ENCODE measurements around the gene MRPL17. TPM values are rescaled to one million over a fixed set of nuclear protein-coding genes. Genes with fewer than 3 reads are reported as not detected.

MRPL17 gene
- total and polyA plus RNA-seq, 10 of the 15 experiments (the other 5 are each of a cell fraction or from before 2014, with no cell fraction given), result 60.3 to 171 (median 94.8) TPM

- Histone ChIP-seq H3K4me3 (no peak overlapping the region), H3K4me1 (ENCODE audit: control insufficient read depth, insufficient read depth, low read length) (no peaks in the 10 kb centered on the region), H3K27me3 (replicated peaks in 1 of 2; ENCODE audit: control insufficient read depth in 2 of 2, insufficient read depth in 2 of 2, low read length in 1 of 2) (no peaks in the 10 kb centered on the region), H4K20me1 (ENCODE audit: control insufficient read depth, insufficient read depth) (no peaks in the 10 kb centered on the region), H2AFZ (ENCODE audit: control insufficient read depth, low read depth, low read length) (no peak overlapping the region), H3K4me2 (ENCODE audit: control insufficient read depth, insufficient read depth) (no peak overlapping the region), H3K27ac (ENCODE audit: control insufficient read depth, insufficient read depth) (no peak overlapping the region), H3K9ac (ENCODE audit: control insufficient read depth, insufficient read depth, low read length) (no peak overlapping the region), H3K79me2 (ENCODE audit: control insufficient read depth, insufficient read depth, low read length) (no peaks in the 10 kb centered on the region), H3K9me3 (replicated peaks; ENCODE audit: control insufficient read depth, insufficient read depth, low read length) (no peaks in the 10 kb centered on the region), H3K36me3 (ENCODE audit: control insufficient read depth in 2 of 2, insufficient read depth in 2 of 2, low read length in 1 of 2) (no peaks in the 10 kb centered on the region)
- WGBS (ENCODE audit: insufficient coverage, insufficient replicate concordance, low lambda C conversion rate, missing lambda C conversion rate), result 76% methylated on average over 35 of the region's 36 CpGs
- SMC1A ChIA-PET (ENCODE audit: uncharacterized antibody, unreplicated experiment), result interaction anchor here (0.7 to 1.4 kb wide), 2 partner anchors 9 to 132 kb away, joined by 3 read pairs; no protein-coding TSS in a partner anchor
- ATAC-seq, result no peak
- in situ Hi-C loops (cut with MboI), result no loop called here
- TF ChIP-seq ATF3 (IDR thresholded peaks at IDR 0.05; ENCODE audit: borderline replicate concordance, extremely low read depth, low read depth, low read length) (no peak), CREB1 (IDR thresholded peaks at IDR 0.05; ENCODE audit: low read depth) (no peak), CHD2 (IDR thresholded peaks at IDR 0.05; ENCODE audit: borderline replicate concordance, low read depth, low read length) (no peak), WRNIP1 (IDR thresholded peaks at IDR 0.05; ENCODE audit: borderline replicate concordance, low read depth, low read length) (no peak), RB1 (IDR thresholded peaks at IDR 0.05; ENCODE audit: borderline replicate concordance) (no peak), SPI1 (IDR thresholded peaks at IDR 0.05; ENCODE audit: borderline replicate concordance, insufficient read depth, low read depth, low read length) (no peak), RBBP5 (conservative IDR thresholded peaks at IDR 0.05) (no peak), TCF12 (IDR thresholded peaks at IDR 0.05; ENCODE audit: low read depth, low read length) (no peak), GABPA (IDR thresholded peaks at IDR 0.05; ENCODE audit: low read depth) (no peak), FOXK2 (IDR thresholded peaks at IDR 0.05) (no peak), ZNF24 (IDR thresholded peaks at IDR 0.05) (no peak)
- TF ChIP-seq, protein P1, sequence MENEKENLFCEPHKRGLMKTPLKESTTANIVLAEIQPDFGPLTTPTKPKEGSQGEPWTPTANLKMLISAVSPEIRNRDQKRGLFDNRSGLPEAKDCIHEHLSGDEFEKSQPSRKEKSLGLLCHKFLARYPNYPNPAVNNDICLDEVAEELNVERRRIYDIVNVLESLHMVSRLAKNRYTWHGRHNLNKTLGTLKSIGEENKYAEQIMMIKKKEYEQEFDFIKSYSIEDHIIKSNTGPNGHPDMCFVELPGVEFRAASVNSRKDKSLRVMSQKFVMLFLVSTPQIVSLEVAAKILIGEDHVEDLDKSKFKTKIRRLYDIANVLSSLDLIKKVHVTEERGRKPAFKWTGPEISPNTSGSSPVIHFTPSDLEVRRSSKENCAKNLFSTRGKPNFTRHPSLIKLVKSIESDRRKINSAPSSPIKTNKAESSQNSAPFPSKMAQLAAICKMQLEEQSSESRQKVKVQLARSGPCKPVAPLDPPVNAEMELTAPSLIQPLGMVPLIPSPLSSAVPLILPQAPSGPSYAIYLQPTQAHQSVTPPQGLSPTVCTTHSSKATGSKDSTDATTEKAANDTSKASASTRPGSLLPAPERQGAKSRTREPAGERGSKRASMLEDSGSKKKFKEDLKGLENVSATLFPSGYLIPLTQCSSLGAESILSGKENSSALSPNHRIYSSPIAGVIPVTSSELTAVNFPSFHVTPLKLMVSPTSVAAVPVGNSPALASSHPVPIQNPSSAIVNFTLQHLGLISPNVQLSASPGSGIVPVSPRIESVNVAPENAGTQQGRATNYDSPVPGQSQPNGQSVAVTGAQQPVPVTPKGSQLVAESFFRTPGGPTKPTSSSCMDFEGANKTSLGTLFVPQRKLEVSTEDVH (IDR thresholded peaks at IDR 0.05; ENCODE audit: low read depth, partially characterized antibody), result no peak
- no peak for FAIRE-seq
- POLR2A ChIA-PET, result no interaction called here
- RAD21 ChIA-PET (ENCODE audit: unreplicated experiment), result no interaction called here
- DNase-seq (ENCODE audit: low read depth, low spot score), result no peak
- CTCF ChIA-PET, result interaction anchor here (0.7 kb wide), 1 partner anchor 108 kb away, joined by 4 read pairs; no protein-coding TSS in a partner anchor
- BruUV-seq (replicated peaks), result no TSS peak
- intact Hi-C loops (cut with micrococcal nuclease; ENCODE audit: unreplicated experiment), result no loop called here
These were observed 42.8 kb downstream of the MRPL17 start for GRCh38 chr11:6640036-6640984.

Data from GM12878 (cell line).